ENCODE measurements around the gene TGFBR3L.
"Not testable (repeated sequence)": the region's sequence is repeated elsewhere in the genome, so short reads cannot be mapped to it uniquely, and the experiment has no call there.

The TGFBR3L gene

GRCh38 chr19:7881910-7882309, 32.7 kb upstream of the TGFBR3L start:
- DNase-seq, result no peak

GRCh38 chr19:7883105-7883504, 31.5 kb upstream of the TGFBR3L start:
- peak; percentile 69 for DNase-seq

DNA sequence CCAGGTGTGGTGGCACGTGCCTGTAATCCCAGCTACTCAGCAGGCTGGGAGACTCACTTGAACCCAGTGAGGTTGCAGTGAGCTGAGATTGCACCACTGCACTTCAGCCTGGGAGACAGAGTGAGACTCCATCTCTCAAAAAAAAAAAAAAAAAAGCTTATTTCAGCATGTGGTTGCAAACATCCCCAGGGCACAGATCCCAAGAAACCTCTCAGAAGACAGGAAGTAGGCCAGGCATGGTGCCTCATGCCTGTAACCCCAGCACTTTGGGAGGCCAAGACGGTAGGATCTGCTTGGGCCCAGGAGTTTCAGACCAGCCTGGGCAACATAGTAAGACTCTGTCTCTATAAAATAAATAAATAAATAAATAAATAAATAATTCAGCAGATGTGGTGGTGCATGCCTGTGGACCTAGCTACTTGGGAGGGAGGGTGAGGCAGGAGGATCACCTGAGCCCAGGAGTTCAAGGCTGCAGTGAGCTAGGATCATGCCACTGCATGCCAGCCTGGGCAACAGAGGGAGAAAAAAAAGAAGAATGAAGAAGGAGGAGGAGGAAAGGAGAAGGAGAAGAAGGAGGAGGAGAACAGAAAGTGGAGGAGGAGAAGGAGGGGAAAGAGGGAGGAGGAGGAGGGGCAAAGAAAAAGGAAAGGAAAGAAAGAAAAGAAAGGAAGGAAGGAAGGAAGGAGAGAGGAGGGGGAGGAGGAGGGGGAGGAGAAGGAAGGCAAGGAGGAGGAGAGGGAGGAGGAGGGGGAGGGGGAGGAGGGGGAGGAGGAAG, 30.6 kb upstream of the TGFBR3L start:
- no peak for DNase-seq

DNA sequence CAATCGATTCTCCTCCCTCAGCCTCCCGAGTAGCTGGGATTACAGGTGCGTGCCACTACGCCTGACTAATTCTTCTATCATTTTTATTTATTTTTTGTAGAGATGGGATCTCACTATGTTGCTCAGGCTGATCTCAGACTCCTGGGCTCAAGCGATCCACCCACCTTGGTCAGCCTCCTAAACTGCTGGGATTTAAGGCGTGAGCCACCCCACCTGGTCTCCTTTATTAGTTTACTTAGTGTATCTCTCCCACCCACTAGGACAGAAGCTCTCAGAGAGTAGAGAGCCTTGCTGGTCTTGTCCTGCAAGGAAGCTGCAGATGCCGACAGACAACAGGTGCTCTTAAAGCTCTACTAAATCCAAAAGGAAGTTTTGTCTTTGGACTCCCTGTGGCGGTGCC, 28.8 kb upstream of the TGFBR3L start:
- DNase-seq, result no peak

DNA sequence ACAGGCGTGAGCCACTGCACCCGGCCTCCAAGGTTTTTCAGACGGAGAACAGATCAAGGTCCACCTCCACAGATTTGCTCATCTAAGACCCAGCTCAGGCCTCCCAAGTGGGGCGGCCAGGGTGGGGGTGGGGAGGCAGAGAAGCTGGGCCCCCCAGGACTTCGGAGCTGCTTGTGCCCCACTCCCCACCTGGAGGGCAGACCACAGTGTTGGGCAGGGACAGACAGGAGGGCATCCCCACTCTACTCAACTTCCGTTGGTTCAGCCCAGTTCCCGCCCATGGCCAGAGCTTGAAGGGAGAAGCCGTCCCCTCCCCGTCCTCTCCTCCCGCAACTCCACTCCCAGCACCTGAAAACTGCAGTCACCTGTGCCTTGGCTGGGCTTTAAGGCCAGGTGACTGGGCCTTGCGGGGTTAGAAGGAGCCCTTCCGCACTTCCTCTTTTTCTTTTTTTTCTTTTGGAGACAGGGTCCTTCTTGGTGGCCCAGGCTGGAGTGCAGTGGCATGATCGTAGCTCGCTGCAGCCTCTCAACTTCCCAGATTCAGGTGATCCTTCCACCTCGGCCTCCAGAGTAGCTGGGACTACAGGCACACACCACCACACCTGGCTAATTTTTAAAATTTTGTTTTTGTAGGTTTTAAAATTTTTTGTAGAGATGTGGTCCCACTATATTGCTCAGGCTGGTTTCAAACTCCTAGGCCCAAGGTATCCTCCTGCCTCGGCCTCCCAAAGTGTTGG, 27.1 kb upstream of the TGFBR3L start:
- no peak for DNase-seq

- DNase-seq, result peak; percentile 47
Measured at GRCh38 chr19:7888145-7888825, 26.3 kb upstream of the TGFBR3L start, which contains the start of gene LRRC8E. LRRC8E (plus strand) TSS chr19:7888510; CDS start chr19:7895604, 7,094 bp downstream.

- no peak for DNase-seq
Measured at GRCh38 chr19:7888826-7889217, 25.8 kb upstream of the TGFBR3L start.

DNA sequence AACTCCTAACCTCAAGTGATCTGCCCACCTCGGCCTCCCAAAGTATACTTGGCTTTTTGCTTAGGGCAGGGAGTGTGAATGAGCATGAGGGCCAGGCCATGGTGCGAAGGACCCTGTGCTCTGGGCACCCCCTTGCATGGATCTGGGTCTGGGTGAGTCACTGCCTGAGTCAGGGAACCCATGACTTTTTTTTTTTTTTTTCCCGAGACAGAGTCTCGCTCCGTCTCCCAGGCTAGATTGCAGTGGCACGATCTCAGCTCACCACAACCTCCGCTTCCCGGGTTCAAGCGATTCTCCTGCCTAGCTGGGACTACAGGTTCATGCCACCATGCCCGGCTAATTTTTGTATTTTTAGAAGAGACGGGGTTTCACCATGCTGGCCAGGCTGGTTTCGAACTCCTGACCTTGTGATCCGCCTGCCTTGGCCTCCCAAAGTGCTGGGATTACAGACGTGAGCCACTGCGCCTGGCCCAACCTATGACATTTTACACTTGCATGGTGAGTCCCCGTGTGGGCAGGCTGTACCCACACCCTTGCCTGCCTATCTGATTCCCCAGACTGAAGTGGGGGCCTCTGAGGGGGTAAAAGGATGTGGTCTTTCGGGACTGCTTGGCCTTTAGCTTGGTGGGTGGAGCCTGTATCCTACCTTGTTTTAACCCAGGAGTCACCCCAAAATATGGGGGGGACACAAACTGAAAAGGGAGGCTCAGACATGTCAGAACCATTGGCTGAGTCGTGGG, 21.1 kb upstream of the TGFBR3L start:
- not testable (repeated sequence) for DNase-seq

- peak; percentile 53 for DNase-seq
Measured at GRCh38 chr19:7894612-7895309, 19.9 kb upstream of the TGFBR3L start.

DNA sequence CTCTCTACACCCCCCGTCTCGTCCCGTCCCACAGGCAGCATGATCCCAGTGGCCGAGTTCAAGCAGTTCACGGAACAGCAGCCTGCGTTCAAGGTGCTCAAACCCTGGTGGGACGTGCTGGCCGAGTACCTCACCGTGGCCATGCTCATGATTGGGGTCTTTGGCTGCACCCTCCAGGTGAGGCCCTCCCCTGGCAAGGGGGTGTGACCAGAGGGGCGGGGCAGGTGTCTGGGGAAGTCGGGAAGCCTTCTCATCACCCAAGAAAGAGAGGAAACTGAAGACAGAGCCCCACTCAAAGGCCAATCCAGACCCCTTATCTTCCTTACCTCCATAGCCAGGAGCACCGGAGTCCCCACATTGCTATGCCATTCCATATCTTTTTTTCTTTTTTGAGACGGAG, 19.1 kb upstream of the TGFBR3L start:
- no peak for DNase-seq

DNA sequence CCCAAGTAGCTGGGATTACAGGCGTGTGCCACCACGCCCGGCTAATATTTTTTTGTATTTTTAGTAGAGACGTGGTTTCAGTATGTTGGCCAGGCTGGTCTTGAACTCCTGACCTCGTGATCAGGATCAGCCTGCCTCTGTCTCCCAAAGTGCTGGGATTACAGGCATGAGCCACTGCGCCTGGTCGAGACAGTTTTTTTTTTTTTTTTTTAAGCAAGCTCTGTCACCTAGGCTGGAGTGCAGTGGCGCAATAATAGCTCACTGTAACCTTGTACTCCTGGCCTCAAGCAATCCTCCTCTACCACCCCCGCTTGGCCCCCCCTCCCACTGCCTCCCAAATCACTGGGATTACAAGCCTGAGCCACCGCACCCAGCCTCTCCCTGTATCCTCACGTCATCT, 17.3 kb upstream of the TGFBR3L start:
- no peak for DNase-seq

- no peak for DNase-seq
Measured at GRCh38 chr19:7898967-7899366, 15.7 kb upstream of the TGFBR3L start.

GRCh38 chr19:7899751-7900378, 14.8 kb upstream of the TGFBR3L start:
- DNase-seq, result no peak

- DNase-seq, result no peak
Measured at GRCh38 chr19:7900401-7900870, 14.2 kb upstream of the TGFBR3L start.

DNA sequence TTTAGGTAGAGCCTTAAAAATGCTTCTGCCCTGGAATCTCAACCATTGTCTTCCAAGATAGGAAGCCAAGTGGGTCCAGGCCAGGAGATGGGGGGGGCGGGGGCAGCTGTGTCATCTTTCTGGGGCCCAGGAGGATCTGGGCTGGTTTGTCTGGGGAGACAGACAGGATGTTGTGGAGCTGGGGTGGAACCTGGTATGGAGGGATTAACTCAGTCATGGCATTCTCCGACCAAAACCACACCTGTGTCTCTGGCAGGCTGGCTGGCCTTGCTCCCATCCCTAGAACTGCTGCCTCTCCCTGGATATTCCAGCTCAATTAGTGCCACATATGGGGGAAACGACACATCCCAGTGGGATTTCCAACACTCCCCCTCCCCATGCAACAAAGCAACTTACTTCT, 13.7 kb upstream of the TGFBR3L start:
- no peak for DNase-seq

GRCh38 chr19:7901337-7901736, 13.3 kb upstream of the TGFBR3L start:
- DNase-seq, result no peak

DNA sequence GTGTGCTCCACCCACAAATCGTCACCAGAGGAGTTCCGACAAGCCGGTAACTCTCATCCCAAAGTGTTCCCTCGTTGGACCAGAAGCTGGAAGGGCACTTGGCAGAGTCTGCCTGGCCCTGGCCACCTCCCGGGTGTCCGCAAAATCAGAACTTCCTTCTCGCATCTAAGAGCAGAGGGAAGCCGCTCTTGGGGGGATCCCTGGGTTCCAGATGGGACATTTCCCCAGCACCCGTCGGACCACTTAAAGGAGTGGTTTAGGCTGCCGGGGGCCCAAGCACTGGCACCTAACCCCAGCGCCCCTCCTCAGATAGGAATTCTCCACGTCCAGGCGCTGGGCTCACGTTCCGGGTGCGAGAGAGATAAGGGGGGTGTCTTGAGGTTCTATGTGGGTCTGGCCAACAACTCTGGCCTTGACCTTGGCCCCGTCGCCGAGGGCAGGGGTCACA, 11.8 kb upstream of the TGFBR3L start:
- peak; percentile 30 for DNase-seq

GRCh38 chr19:7903244-7904073, 11.2 kb upstream of the TGFBR3L start, which contains the start of gene MAP2K7:
MAP2K7 (plus strand) TSS chr19:7903877; CDS start chr19:7903945, 68 bp downstream.
- DNase-seq, result peak; percentile 96

GRCh38 chr19:7904074-7905020, 10.3 kb upstream of the TGFBR3L start:
- no peak for DNase-seq

Measured in NCI-H510A (cell line).